C4-2B (cell line): ENCODE measurements around the gene PPP1R13B.

ENCODE experiments used
- CTCF ChIP-seq: fragments of 450-650 bp; conservative IDR thresholded peaks from 2 replicates; pipeline ENCODE4 v1.5.1; 2017; ENCODE audit warnings: mild to moderate bottlenecking
- ZFX ChIP-seq: fragments of 450-650 bp; IDR thresholded peaks from 2 replicates; pipeline ENCODE4 v1.6.1; 2017

- peak; percentile 41; the same call in 1 of the 2 replicates for TF ChIP-seq ZFX
- TF ChIP-seq CTCF: no peak
Observed at GRCh38 chr14:103847451-103848174, at the start of gene PPP1R13B.
